IMR-90 (cell line): Measurements from ENCODE around the gene S100A6. TPM values are rescaled to one million over a fixed set of nuclear protein-coding genes. Genes with fewer than 3 reads are reported as not detected.

ENCODE experiments used
- ATAC-seq: fragments of 200-7000 bp; cut with Tn5 transposase; 2 replicates; pipeline ENCODE4 v1.9.1; 2020; ENCODE audit warnings: low read depth, mild to moderate bottlenecking, moderate library complexity
- BruUV-seq: library from RNA; stranded (reverse); fragments of 400-500 nt; replicated peaks from 2 replicates; lab custom pipeline; 2021; lab: Mats Ljungman, UMichigan
- CTCF ChIA-PET: fragments of 300-600 bp; formaldehyde crosslinking; extraction: SDS; loops from one replicate; lab custom pipeline; 2021; ENCODE audit warnings: antibody characterized with exemption; lab: Yijun Ruan, JAX
- POLR2A ChIA-PET: fragments of 300-600 bp; sonication (Branson Sonifier 250); formaldehyde crosslinking; loops from one replicate; lab custom pipeline; 2022; ENCODE audit warnings: antibody characterized with exemption; ENCODE audit not compliant: unreplicated experiment; lab: Charles Lee
- DNase-seq: peaks from one replicate; pipeline ENCODE4 v3.0.0; 2013
- H2AFZ ChIP-seq: replicated peaks from 2 replicates; pipeline ENCODE3; 2013; ENCODE audit warnings: low read length, mild to moderate bottlenecking; ENCODE audit not compliant: poor library complexity
- H2AK5ac ChIP-seq: 2 replicates; pipeline ENCODE4 v1.6.1; 2013; ENCODE audit warnings: low read depth, low read length, inconsistent platforms
- H2AK9ac ChIP-seq: replicated peaks from 2 replicates; pipeline ENCODE3; 2013; ENCODE audit warnings: mild to moderate bottlenecking, low read depth, low read length, moderate library complexity; ENCODE audit not compliant: poor library complexity
- H2BK120ac ChIP-seq: 2 replicates; pipeline ENCODE4 v1.6.1; 2013; ENCODE audit warnings: low read depth, low read length, inconsistent platforms
- H2BK15ac ChIP-seq: 3 replicates; pipeline ENCODE4 v1.6.1; 2013; ENCODE audit warnings: low read depth, low read length, inconsistent platforms
- H2BK20ac ChIP-seq: 2 replicates; pipeline ENCODE4 v1.6.1; 2013; ENCODE audit warnings: low read depth, mild to moderate bottlenecking, inconsistent platforms, low read length, moderate library complexity
- H2BK5ac ChIP-seq: 2 replicates; pipeline ENCODE4 v1.6.1; 2013; ENCODE audit warnings: mild to moderate bottlenecking, low read depth, low read length, inconsistent platforms; ENCODE audit not compliant: poor library complexity, severe bottlenecking
- H3K14ac ChIP-seq: replicated peaks from 2 replicates; pipeline ENCODE4 v1.6.1; 2013; ENCODE audit warnings: low read depth, low read length, inconsistent platforms
- H3K18ac ChIP-seq: 2 replicates; pipeline ENCODE4 v1.6.1; 2013; ENCODE audit warnings: low read depth, low read length, control low read depth
- H3K23ac ChIP-seq: 2 replicates; pipeline ENCODE4 v1.6.1; 2013; ENCODE audit warnings: low read depth, low read length, inconsistent platforms
- H3K27ac ChIP-seq: 2 replicates; pipeline ENCODE4 v1.5.1; 2013; ENCODE audit warnings: mild to moderate bottlenecking, control low read depth, low read length; ENCODE audit not compliant: insufficient read depth
- H3K27me3 ChIP-seq: 2 replicates; pipeline ENCODE4 v1.6.1; 2013; ENCODE audit warnings: low read length; ENCODE audit not compliant: control insufficient read depth, insufficient read depth
- H3K36me3 ChIP-seq: 2 replicates; pipeline ENCODE4 v1.6.1; 2013; ENCODE audit warnings: low read length, mixed read lengths; ENCODE audit not compliant: control insufficient read depth, insufficient read depth
- H3K4ac ChIP-seq: 2 replicates; pipeline ENCODE4 v1.6.1; 2013; ENCODE audit warnings: low read depth, low read length, inconsistent platforms
- H3K4me1 ChIP-seq: 2 replicates; pipeline ENCODE4 v1.6.1; 2013; ENCODE audit warnings: low read length, mixed read lengths; ENCODE audit not compliant: control insufficient read depth, insufficient read depth
- H3K4me2 ChIP-seq: 2 replicates; pipeline ENCODE4 v1.6.1; 2013; ENCODE audit warnings: low read depth, mild to moderate bottlenecking, control low read depth, low read length, moderate library complexity
- H3K4me3 ChIP-seq: 2 replicates; pipeline ENCODE4 v1.5.1; 2013; ENCODE audit warnings: low read depth, mild to moderate bottlenecking, control low read depth, low read length, moderate library complexity; ENCODE audit not compliant: insufficient read depth
- H3K56ac ChIP-seq: 2 replicates; pipeline ENCODE4 v1.6.1; 2013; ENCODE audit warnings: low read length, inconsistent platforms; ENCODE audit not compliant: insufficient read depth; ENCODE audit errors: extremely low read depth
- H3K79me1 ChIP-seq, 2 experiments: 2 replicates each; pipeline ENCODE4 v1.6.1; 2013; ENCODE audit warnings: low read length in 2 of 2, inconsistent platforms in 1 of 2, low read depth in 1 of 2
- H3K9ac ChIP-seq: 2 replicates; pipeline ENCODE4 v1.6.1; 2013; ENCODE audit warnings: low read depth, low read length, control low read depth
- H3K9me1 ChIP-seq: 2 replicates; pipeline ENCODE4 v1.6.1; 2013; ENCODE audit warnings: low read length, inconsistent platforms; ENCODE audit not compliant: insufficient read depth
- H3K9me3 ChIP-seq: 2 replicates; pipeline ENCODE4 v1.6.1; 2013; ENCODE audit warnings: low read length; ENCODE audit not compliant: control insufficient read depth, insufficient read depth
- H4K20me1 ChIP-seq: 2 replicates; pipeline ENCODE4 v1.6.1; 2013; ENCODE audit warnings: low read length, inconsistent platforms; ENCODE audit not compliant: insufficient read depth
- H4K5ac ChIP-seq: 2 replicates; pipeline ENCODE4 v1.6.1; 2013; ENCODE audit warnings: mild to moderate bottlenecking, low read depth, low read length, control low read depth
- H4K8ac ChIP-seq, 2 experiments: 2 replicates each; pipeline ENCODE4 v1.6.1; 2013; ENCODE audit warnings: low read depth in 2 of 2, low read length in 2 of 2, control low read depth in 1 of 2, inconsistent platforms in 1 of 2
- H4K91ac ChIP-seq: 2 replicates; pipeline ENCODE4 v1.6.1; 2013; ENCODE audit warnings: low read depth, low read length, inconsistent platforms; ENCODE audit not compliant: insufficient read depth
- CTCF ChIP-seq: conservative IDR thresholded peaks from 2 replicates; pipeline ENCODE4 v1.5.1; 2012; ENCODE audit warnings: mild to moderate bottlenecking, low read depth, low read length, improper control_type of control experiment
- MAFK ChIP-seq: IDR thresholded peaks from 2 replicates; pipeline ENCODE4 v1.6.1; 2012; ENCODE audit warnings: low read depth, low read length, improper control_type of control experiment
- MAZ ChIP-seq: IDR thresholded peaks from 2 replicates; pipeline ENCODE4 v1.6.1; 2012; ENCODE audit warnings: low read depth, mild to moderate bottlenecking, low read length, improper control_type of control experiment, moderate library complexity, borderline replicate concordance
- POLR2A ChIP-seq: IDR thresholded peaks from 2 replicates; pipeline ENCODE4 v1.6.1; 2012; ENCODE audit warnings: mild to moderate bottlenecking, low read depth, low read length
- RAD21 ChIP-seq: IDR thresholded peaks from 2 replicates; pipeline ENCODE4 v1.6.1; 2012; ENCODE audit warnings: low read length, improper control_type of control experiment
- RCOR1 ChIP-seq: IDR thresholded peaks from 2 replicates; pipeline ENCODE4 v1.6.1; 2012; ENCODE audit warnings: mild to moderate bottlenecking, low read length, improper control_type of control experiment; ENCODE audit not compliant: insufficient replicate concordance
- SMC3 ChIP-seq: fragments of 150-350 bp; IDR thresholded peaks from 2 replicates; pipeline ENCODE4 v1.6.1; 2016; ENCODE audit warnings: low read depth, mild to moderate bottlenecking, antibody characterized with exemption, low read length, moderate library complexity
- WGBS, 2 experiments: methylation state at CpG; one replicate each; pipeline versions ENCODE4 v1.1.5 to v1.1.7; 2013; ENCODE audit warnings: missing lambda C conversion rate in 2 of 2; ENCODE audit not compliant: insufficient read length in 1 of 2; ENCODE audit errors: extremely low coverage in 2 of 2; 5-methylcytosine and 5-hydroxymethylcytosine counted together
- dilution Hi-C: fragments of 300-500 bp; cut with HindIII; formaldehyde crosslinking; loops from one replicate; pipeline ENCODE4 v1.14.3; 2018; ENCODE audit warnings: low sequenced_read_pairs; ENCODE audit not compliant: unreplicated experiment
- in situ Hi-C: fragments of 300-500 bp; cut with MboI; formaldehyde crosslinking; loops from 3 replicates; pipeline ENCODE4 v1.14.3; 2019; ENCODE audit warnings: low sequenced_read_pairs, inconsistent platforms, mixed read lengths
- intact Hi-C: fragments of 100-400 bp; cut with micrococcal nuclease; formaldehyde crosslinking; loops from 2 replicates; pipeline ENCODE4 v1.10.0; 2022
- polyA plus RNA-seq, 3 experiments: library from polyadenylated mRNA; depleted of rRNA; stranded (reverse); fragments of >200 nt; gene quantifications; 2 replicates each; pipeline ENCODE4 v1.2.3, GENCODE V29; 2012; ENCODE audit warnings: low replicate concordance in 1 of 3
- total RNA-seq: library from RNA; depleted of rRNA; stranded (reverse); fragments of >200 nt; gene quantifications from 2 replicates; pipeline ENCODE4 v1.2.3, GENCODE V29; 2012

S100A6 gene
- total and polyA plus RNA-seq, 2 of the 4 experiments (the other 2 are of a cell fraction), result 373 to 1,755 TPM

- peak overlapping the region; percentile 100 for H2BK120ac ChIP-seq
- peak overlapping the region; percentile 98 for H3K14ac ChIP-seq
- H3K4ac ChIP-seq, result peak overlapping the region; percentile 100
- H2AK5ac ChIP-seq, result peak overlapping the region; percentile 100
- ChIA-PET POLR2A (interaction anchor here (0.5 to 3.7 kb wide), 6 partner anchors 34 to 86 kb away, joined by 3 to 28 read pairs (median 4); partner anchors contain the start of genes CHTOP, S100A13 and S100A6), CTCF (interaction anchor here (0.6 to 1.7 kb wide), 12 partner anchors 10 to 81 kb away, joined by 3 to 19 read pairs (median 6); partner anchors contain the start of genes S100A13 and S100A6)
- peak overlapping the region; percentile 100 for H2BK20ac ChIP-seq
- no peaks in the 10 kb centered on the region for H3K36me3 ChIP-seq
- peak overlapping the region; percentile 99; the same call in 2 of the 3 replicates for H2BK15ac ChIP-seq
- H2BK5ac ChIP-seq, result peak overlapping the region; percentile 98
- no peaks in the 10 kb centered on the region for H3K9me3 ChIP-seq
- in situ Hi-C loops, result loop anchor here (5.0 to 10.0 kb wide), 2 partner anchors 36 to 54 kb away; no protein-coding TSS in a partner anchor
- H3K9me1 ChIP-seq, result peaks cover 33% of the 10 kb centered on the region
- H3K27ac ChIP-seq, result peak overlapping the region; percentile 94
- TF ChIP-seq CTCF (peak; percentile 98), MAFK (no peak), RAD21 (peak; percentile 99), RCOR1 (no peak), POLR2A (peak; percentile 68), SMC3 (peak; percentile 100), MAZ (0 out of 2 replicates have a peak, but pooled peaks have one; percentile 61)
- intact Hi-C loops, result loop anchor here (1.0 kb wide), 3 partner anchors 35 to 216 kb away; no protein-coding TSS in a partner anchor
- peak overlapping the region; percentile 60 for H3K4me2 ChIP-seq
- BruUV-seq, result no TSS peak
- peak overlapping the region; percentile 90 for H3K18ac ChIP-seq
- dilution Hi-C loops, result no loop called here
- H3K4me3 ChIP-seq, result no peak overlapping the region
- H3K23ac ChIP-seq, result peak overlapping the region; percentile 74
- H4K20me1 ChIP-seq, result no peaks in the 10 kb centered on the region
- peak overlapping the region; percentile 74 for H4K5ac ChIP-seq
- no peaks in the 10 kb centered on the region for H3K27me3 ChIP-seq
- H3K56ac ChIP-seq, result peak overlapping the region; percentile 62
- H3K4me1 ChIP-seq, result peaks cover 35% of the 10 kb centered on the region
- H4K91ac ChIP-seq, result peak overlapping the region; percentile 100
- DNase-seq, result peak; percentile 84
- peak overlapping the region; percentile 96 for H2AFZ ChIP-seq
- H3K9ac ChIP-seq, result peak overlapping the region; percentile 20
- H2AK9ac ChIP-seq, result peak overlapping the region; percentile 92
- peak overlapping the region; percentile 96 to 97 for H4K8ac ChIP-seq
- WGBS, 2 experiments, result 5% methylated on average over 11 of the region's 25 CpGs; no CpG with 5 or more reads in 1 of the 2 experiments
- H3K79me1 ChIP-seq, result peaks cover 4 to 45% of the 10 kb centered on the region in 2 experiments; a peak in 3 of 4 replicates
- peak; percentile 44 for ATAC-seq
These were observed 32.7 kb upstream of the S100A6 start for GRCh38 chr1:153568367-153569099.
